ENCODE data around the gene MAP3K9.

GRCh38 chr14:70793637-70794036 lies 15.7 kb downstream of the MAP3K9 start:
- TF ChIP-seq POLR2A (IDR thresholded peaks at IDR 0.05) (no peak), CTCF (IDR thresholded peaks at IDR 0.05) (no peak), EP300 (IDR thresholded peaks at IDR 0.05) (no peak)

All from suprapubic skin (tissue), 3 donors.